Measurements from ENCODE around the gene GAS6. TPM values are rescaled to one million over a fixed set of nuclear protein-coding genes. Genes with fewer than 3 reads are reported as not detected.

GAS6 gene
- total RNA-seq, 1 donor, result 216 TPM

GRCh38 chr13:113818700-113819295 lies 45.1 kb downstream of the GAS6 start:
- DNase-seq (ENCODE audit: low read depth), result no peak
- H3K4me3 ChIP-seq (ENCODE audit: low read depth, low read length), result no peak overlapping the region
- TF ChIP-seq, protein P1, sequence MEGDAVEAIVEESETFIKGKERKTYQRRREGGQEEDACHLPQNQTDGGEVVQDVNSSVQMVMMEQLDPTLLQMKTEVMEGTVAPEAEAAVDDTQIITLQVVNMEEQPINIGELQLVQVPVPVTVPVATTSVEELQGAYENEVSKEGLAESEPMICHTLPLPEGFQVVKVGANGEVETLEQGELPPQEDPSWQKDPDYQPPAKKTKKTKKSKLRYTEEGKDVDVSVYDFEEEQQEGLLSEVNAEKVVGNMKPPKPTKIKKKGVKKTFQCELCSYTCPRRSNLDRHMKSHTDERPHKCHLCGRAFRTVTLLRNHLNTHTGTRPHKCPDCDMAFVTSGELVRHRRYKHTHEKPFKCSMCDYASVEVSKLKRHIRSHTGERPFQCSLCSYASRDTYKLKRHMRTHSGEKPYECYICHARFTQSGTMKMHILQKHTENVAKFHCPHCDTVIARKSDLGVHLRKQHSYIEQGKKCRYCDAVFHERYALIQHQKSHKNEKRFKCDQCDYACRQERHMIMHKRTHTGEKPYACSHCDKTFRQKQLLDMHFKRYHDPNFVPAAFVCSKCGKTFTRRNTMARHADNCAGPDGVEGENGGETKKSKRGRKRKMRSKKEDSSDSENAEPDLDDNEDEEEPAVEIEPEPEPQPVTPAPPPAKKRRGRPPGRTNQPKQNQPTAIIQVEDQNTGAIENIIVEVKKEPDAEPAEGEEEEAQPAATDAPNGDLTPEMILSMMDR (IDR thresholded peaks at IDR 0.05; ENCODE audit: insufficient read depth, low read depth, low read length), result no peak

DNA sequence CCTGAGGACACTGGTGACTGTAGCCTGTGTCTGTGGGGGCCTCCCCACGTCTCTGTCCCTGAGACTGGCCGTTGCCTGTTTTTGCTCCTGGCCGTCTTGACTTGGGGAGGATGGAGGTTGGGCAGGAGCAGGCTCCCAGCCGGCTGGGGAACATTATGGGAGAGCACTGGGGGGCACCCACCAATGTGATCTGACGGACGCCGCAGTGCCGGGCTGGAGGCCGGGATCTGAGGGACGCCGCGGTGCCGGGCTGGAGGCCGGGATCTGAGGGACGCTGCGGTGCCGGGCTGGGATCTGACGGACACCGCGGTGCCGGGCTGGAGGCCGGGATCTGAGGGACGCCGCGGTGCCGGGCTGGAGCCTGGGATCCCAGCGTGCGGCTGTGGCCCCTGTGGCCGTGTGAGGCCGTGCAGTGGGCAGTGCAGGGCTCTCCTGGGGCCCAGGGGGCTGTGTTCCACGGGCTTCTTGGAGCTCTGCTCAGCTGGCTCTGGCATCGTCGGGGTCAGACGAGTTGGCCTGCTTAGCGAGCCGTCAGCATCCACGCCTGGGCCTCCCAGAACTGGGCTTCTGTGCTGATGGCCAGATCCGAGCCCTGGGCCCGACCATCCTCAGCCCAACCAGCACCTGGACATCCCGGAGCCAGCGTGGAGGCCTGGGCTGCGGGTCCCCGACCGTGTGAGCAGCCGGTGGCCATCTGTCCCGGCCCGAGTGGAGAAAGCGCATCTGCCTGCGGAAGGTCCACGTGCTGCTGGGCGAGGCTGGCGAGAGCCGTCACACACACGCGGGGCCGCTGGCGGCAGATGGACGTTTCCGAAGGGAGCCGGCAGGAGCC lies 45.8 kb downstream of the GAS6 start:
- TF ChIP-seq, protein P1 (IDR thresholded peaks at IDR 0.05; ENCODE audit: insufficient read depth, low read depth, low read length), result no peak
- DNase-seq (ENCODE audit: low read depth), result no peak
- H3K4me3 ChIP-seq (ENCODE audit: low read depth, low read length), result no peak overlapping the region

DNA sequence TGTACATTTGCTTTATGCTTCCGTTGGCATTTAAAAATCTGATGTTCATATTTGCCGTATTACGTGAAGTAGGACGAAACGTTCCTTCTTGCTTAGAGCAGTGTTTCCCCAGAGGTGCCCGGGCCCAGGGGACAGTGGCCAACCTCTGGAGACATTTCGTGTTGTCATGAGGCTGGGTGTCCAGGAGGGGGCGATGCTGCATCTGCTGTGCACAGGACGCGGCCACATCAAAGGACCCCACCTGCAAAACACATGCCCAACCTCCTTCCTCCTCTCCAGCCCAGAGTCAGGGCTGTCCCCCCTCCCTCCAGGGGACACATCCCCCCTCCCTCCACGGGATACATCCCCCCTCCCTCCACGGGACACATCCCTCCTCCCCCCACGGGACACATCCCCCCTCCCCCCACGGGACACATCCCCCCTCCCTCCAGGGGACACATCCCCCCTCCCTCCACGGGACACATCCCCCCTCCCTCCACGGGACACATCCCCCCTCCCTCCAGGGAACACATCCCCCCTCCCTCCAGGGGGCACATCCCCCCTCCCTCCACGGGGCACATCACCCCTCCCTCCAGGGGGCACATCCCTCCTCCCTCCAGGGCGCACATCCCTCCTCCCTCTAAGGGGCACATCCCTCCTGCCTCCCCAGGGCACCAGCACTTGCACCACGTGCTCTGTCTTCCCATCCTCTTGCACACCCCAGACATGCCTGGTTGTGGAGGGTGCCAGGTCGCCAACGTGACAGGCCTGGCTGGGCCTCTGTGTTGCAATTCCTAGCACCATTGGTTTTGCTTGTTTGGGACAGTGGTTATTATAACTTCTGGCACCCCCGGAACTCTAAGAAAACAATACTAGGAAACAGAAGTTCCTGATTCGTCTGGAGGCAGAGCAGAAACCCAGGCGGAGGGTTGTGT lies 46.7 kb downstream of the GAS6 start:
- DNase-seq (ENCODE audit: low read depth), result peak; percentile 86
- TF ChIP-seq, protein P1 (IDR thresholded peaks at IDR 0.05; ENCODE audit: insufficient read depth, low read depth, low read length), result peak; percentile 86
- no peak overlapping the region for H3K4me3 ChIP-seq (ENCODE audit: low read depth, low read length)

DNA sequence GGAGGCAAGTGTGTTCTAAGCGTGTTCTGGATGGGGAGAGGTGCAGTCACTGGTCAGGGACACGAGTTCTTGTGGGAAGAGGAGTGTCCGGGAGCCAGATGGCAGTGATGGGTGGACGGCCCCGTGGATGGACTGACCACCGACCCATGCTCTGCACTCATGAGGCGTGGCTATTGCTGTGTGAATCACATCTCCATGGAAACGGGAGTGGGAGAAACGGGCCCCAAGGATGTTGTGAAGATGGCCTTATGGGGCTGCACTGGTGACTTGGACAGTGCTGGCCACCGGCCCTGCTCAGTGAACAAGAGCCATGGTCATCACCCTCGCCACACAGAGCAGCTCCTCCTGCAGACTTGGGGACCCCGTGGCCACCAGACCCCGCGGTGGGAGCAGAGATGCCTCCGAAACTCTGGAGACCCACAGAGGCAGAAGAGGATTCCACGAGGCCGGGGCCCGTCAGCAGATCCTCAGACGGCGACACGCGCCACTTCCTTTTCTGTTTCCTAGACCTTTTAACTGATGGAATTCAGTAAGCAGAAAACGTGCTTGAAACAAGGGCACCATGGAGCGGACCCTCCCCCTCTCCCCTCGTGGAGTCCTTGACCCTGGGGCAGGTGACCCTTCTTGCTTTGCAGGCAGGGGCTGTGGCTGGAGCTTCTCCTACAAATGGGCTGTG lies 47.5 kb downstream of the GAS6 start:
- DNase-seq (ENCODE audit: low read depth), result no peak
- TF ChIP-seq, protein P1 (IDR thresholded peaks at IDR 0.05; ENCODE audit: insufficient read depth, low read depth, low read length), result no peak

GRCh38 chr13:113815151-113816058 lies 48.5 kb downstream of the GAS6 start:
- TF ChIP-seq, protein P1 (IDR thresholded peaks at IDR 0.05; ENCODE audit: insufficient read depth, low read depth, low read length), result no peak
- H3K4me3 ChIP-seq (ENCODE audit: low read depth, low read length), result no peak overlapping the region
- DNase-seq (ENCODE audit: low read depth), result no peak

More for the DNA sequence above, 47.5 kb downstream of the GAS6 start:
- H3K4me3 ChIP-seq (ENCODE audit: low read depth, low read length), result no peak overlapping the region
